ENCODE measurements around the gene PLA2G4A.

GRCh38 chr1:186780076-186780475 lies 48.7 kb upstream of the PLA2G4A start:
- no peak for TF ChIP-seq POLR2A (IDR thresholded peaks at IDR 0.05; ENCODE audit: low read depth, low read length)
- TF ChIP-seq TAF1 (IDR thresholded peaks at IDR 0.05; ENCODE audit: borderline replicate concordance, low read depth, low read length): no peak
- TF ChIP-seq POLR2AphosphoS5 (IDR thresholded peaks at IDR 0.05; ENCODE audit: low read depth, low read length): no peak
